ENCODE measurements around the gene STX19. TPM values are rescaled to one million over a fixed set of nuclear protein-coding genes. Genes with fewer than 3 reads are reported as not detected.

The STX19 gene
- total and polyA plus RNA-seq, 2 of the 13 experiments (the other 11 are each of a cell fraction or from before 2014, with no cell fraction given), result not detected

GRCh38 chr3:93979850-93980676 is 48.3 kb downstream of the STX19 start, which contains the start of gene ARL13B (continued):
- TF ChIP-seq ZNF883 (CRISPR knock-in tag; IDR thresholded peaks at IDR 0.05; ENCODE audit: not compliant biosample characterization) (peak; percentile 30), MXI1 (IDR thresholded peaks at IDR 0.05; ENCODE audit: borderline replicate concordance, low read depth, low read length) (peak; percentile 73; the same call in 1 of the 3 replicates), ELF1 (CRISPR knock-in tag; IDR thresholded peaks at IDR 0.05) (peak; percentile 38; the same call in 1 of the 2 replicates), NONO (IDR thresholded peaks at IDR 0.05) (no peak), NONO (CRISPR knock-in tag; conservative IDR thresholded peaks at IDR 0.05) (0 out of 2 replicates have a peak, but pooled peaks have one; percentile 38), EP300 (IDR thresholded peaks at IDR 0.05; ENCODE audit: low read depth in 2 of 2, low read length in 2 of 2) (no peak), EP300 (CRISPR knock-in tag; IDR thresholded peaks at IDR 0.05; ENCODE audit: borderline replicate concordance) (no peak), AGO1 (IDR thresholded peaks at IDR 0.05; ENCODE audit: low read depth, low read length, poor library complexity, severe bottlenecking) (peak; percentile 68), ZNF839 (CRISPR knock-in tag; IDR thresholded peaks at IDR 0.05; ENCODE audit: borderline replicate concordance) (no peak), SIX4 (CRISPR knock-in tag; IDR thresholded peaks at IDR 0.05) (0 out of 2 replicates have a peak, but pooled peaks have one; percentile 28), ZNF660 (CRISPR knock-in tag; IDR thresholded peaks at IDR 0.05; ENCODE audit: borderline replicate concordance, low read depth) (no peak), TCF12 (IDR thresholded peaks at IDR 0.05) (no peak), TCF12 (CRISPR knock-in tag; IDR thresholded peaks at IDR 0.05) (no peak), ZBTB26 (CRISPR knock-in tag; IDR thresholded peaks at IDR 0.05; ENCODE audit: borderline replicate concordance) (no peak; the same call in 1 of the 2 replicates), MXD3 (CRISPR knock-in tag; IDR thresholded peaks at IDR 0.05) (no peak; the same call in 1 of the 2 replicates), NBN (conservative IDR thresholded peaks at IDR 0.05) (no peak), SRY (CRISPR knock-in tag; IDR thresholded peaks at IDR 0.05) (0 out of 2 replicates have a peak, but pooled peaks have one; percentile 51), KDM1A (CRISPR knock-in tag; IDR thresholded peaks at IDR 0.05) (no peak), NFIB (CRISPR knock-in tag; IDR thresholded peaks at IDR 0.05; ENCODE audit: borderline replicate concordance) (no peak), ZNF597 (CRISPR knock-in tag; IDR thresholded peaks at IDR 0.05) (no peak), SUZ12 (IDR thresholded peaks at IDR 0.05; ENCODE audit: low read depth, low read length) (no peak), ZNF737 (CRISPR knock-in tag; IDR thresholded peaks at IDR 0.05; ENCODE audit: borderline replicate concordance) (no peak)
